ENCODE results near the gene USP7. TPM values are rescaled to one million over a fixed set of nuclear protein-coding genes. Genes with fewer than 3 reads are reported as not detected.

The USP7 gene
- total RNA-seq, 1 donor from 2014 or later = 96.4 TPM

DNA sequence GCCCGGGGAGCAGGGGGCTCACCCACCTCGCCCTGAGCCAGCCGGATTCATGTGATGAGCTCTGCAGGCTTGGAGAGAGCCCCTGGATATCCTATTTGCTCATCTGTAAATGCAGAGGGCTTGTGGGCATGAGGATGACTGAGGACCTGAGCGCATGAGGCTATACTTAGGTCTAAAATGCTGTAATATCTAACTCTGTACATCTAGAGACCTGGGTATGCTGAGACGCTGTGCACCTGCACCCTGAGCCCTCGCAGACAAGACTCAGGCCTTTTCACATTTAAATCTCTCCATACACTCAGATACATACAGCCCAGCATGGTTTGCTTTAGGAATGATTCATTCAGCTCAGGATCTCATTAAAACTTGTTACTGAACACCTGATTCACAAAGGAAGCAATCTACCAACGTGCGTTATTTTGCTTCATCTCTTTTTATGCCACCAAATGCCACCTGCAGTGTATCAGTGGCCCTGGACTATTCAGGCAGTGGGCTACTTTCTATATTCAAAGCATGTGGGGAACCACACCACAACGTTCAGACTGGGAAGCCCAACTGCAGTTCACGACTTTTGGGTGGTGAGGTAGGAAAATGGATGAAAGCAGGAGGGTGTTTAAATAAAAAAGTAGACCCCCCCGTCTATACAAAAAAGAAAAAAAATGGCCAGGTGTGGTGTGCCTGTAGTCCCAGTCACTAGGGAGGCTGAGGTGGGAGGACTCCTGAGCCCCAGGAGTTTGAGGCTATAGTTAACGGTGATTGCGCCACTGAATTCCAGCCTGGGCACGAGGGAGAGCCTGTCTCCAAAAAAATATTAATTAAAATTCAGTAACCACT is 12.0 kb downstream of the USP7 start:
- no peak for DNase-seq

DNA sequence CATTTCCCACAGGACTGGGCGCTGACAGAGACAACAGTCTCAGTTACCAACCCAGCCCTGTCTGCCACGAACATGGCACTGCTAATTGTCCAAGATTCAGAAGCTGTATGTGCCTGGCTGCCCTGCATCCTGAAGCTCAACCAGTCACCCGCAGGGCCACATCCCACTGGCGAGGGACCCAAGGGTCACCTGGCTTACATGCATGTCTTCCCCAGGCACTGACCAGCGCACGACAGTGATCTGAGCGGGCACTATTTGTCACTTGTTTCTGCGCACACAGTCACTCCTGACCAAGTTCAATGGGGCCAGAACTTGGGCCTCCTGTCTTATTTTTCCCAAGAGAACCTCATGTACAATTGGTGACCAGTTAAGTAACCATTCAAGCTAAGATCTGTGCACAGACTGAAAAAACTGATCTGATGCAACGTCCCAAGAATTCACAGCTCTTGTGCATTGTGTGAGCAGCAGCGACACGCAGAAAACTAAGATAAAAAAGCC is 13.1 kb downstream of the USP7 start:
- DNase-seq = no peak

DNA sequence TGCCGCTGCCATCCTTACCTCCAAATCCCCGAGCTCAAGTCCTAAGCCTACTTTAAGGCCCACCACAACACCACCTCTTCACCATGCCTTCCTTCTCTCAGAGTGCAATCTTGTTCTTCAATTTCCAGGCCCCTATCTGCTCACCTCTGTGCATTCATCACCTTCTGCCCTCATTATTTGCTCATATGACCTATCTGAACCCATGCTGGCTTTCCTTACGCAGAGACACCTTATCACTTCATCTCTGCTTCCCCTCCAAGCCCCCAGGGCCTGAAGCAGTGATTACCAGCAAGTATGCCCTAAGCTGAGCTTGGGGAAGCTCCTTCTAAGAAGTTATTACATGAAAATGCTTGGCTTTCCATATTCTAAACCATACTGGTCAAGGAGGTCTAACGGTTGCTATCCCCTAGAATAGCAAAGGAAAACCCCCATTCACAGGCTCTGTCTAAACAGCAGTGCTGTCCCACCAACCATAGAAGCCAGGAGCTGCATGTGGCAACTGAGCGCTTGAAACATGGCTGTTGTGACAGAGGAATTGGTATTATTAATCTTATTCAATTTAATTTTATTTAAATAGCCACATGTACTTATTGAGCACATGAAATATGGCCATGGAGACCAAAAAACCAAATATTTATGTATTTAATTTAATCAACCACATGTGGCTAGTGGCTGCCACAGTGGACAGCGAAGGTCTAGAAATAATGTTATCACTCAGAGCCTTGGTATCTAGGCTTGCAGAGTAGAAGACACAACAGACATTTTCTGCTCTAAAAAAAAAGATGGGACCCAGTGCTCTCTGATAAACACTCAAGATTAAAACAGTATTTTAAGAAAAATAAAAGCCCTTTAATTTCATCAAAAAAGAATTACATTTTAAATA is 13.9 kb downstream of the USP7 start:
- no peak for DNase-seq

DNA sequence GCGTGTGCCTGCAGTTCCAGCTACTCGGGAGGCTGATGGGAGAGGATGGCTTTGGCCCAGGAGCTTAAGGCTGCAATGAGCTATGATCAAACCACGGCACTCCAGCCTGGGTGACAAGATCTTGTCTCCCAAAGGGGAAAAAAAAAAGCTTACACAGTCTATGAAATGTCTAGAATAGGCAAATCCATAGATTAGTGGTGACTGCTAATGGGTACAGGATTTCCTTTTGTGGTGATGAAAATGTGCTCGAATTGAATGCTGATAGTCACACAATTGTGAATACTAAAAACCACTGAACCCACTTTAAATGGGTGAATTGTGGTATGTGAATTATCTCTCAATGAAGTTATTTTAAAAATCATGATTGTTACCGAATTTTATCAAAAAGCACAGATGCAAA is 14.9 kb downstream of the USP7 start:
- no peak for DNase-seq

DNA sequence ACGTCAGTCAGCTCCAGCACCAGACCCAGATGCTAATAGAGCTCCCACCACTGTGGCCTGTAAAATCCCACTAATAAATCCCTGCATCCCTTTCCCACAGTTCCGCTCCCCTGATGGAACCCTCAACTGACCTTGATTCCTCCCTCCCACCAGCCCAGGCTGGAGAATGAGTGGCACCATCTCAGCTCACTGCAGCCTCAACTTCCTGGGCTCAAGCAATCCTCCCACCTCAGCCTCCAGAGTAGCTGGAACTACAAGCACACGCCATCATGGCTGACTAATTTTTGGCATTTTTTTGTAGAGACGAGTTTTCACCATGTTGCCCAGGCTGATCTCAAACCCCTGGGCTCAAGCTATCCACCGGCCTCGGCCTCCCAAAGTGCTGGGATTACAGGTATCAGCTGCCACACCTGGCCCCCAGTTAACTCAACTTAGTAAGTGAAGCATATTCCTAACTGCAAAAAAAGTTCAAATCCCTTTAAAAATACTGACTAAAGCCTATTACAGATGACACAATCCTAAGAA is 15.6 kb downstream of the USP7 start:
- DNase-seq = no peak

DNA sequence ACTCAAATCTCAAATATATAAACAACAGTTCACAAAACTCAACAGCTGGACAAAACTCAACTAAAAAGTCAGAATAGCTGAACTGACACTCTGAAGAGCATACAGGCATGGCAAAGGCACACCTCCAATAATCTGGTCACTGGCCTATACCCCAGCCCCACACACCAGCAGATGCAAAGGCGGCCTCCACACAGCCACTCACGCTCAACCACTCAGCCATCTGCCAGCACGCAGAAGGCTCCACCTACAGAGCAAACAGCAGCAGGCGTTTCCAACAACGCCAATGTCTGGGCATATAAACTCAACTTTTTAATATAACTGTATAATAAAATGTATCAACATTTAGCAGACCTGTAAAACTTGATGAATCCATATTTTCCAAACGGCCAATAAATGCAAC is 17.2 kb downstream of the USP7 start:
- no peak for DNase-seq

DNA sequence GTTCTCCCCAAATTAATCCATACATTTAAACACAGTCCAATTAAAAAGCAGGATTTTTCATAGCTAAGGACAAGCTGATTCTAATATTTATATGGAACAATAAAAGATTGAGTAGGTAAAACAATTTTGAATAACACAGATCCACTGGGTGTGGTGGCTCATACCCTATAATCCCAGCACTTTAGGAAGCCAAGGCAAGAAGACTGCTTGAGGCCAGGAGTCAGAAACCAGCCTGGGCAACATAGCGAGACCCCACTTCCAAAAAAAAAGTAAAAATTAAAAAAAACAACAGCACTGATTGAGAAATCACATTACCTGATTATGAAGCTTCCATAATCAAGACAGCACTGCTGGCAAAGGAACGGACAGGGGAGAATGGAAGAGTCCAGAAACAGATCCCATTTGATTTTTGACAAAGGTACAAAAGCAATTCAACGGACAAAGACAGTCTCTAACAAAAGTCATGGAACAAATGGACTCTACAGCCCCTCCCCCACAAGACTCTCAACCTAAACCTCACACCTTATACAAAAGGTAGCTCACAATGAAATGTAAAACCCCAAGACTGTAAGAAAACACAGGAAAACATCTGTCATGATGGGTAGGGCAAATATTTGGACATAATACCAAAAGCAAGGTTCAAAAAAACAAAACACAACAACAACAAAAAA is 17.9 kb downstream of the USP7 start:
- DNase-seq = no peak

DNA sequence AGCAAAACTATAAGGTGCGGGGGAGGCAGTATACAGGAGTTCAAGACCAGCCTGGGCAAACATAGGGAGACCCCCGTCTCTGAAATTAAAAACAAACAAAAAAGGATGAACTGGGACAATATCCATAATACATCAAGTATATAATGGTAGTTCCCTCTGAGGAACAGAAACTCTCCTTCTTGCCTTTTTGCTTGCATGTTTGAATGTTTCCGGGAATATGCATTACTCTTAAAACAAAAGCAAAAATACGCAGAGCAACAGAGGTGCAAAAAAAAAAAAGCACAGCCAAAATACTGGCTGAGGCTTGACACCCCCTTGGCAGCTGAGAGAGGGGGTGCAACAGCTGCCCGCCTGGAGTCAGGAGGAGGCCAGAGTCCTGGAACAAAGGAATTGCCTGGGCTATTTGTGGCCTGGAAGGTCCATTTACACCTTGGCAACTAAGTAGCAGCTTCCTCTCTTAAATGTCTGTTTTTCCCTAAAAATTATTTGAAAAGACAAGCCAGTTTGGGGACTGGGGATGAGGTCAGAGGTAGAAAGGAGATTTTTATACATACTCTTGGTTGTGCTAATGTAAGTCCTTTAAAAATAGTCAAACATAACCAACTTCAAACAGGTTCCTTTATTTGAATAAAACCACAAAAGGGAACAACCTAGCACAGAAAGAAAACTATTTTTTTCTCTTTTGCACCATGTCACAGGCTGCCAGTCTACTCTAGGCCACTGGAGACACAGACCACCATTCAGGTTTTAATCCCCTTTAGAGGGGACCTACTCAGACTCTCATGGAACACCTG is 19.5 kb downstream of the USP7 start:
- no peak for DNase-seq

DNA sequence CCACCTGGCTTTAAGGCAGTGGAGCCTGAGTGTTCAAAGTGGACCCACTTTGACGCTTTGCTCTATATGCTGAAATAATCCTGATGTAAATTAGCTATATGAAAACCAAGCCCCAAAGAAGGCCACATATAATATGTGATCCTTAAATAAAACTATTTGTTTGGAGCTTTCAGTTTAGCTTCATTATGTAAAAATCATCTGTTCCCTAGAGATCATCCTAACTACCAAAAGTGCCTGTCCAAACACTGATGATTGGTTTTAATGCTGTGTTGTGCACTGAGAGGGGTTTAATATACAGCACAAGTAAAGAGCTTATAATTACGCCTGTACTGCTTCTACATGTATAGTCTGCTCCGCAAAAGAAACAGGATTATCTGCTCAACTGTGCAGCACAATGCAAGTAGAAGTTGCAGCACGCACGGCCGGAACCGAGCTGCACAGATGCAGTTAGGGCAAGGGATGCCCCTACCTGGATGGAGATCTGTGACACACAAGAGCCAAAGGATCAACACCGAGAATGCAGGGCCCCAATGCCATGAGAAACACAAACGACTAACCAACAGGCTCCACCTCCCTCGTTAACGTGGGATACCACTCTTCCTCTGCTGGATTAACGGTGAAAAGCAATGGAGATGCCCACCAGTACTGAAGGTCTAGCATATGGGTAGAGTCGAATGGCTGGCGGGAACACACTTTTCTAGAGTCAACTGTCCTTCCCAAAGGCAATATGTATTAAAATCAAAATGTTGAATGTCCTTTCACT is 20.5 kb downstream of the USP7 start:
- DNase-seq = no peak

DNA sequence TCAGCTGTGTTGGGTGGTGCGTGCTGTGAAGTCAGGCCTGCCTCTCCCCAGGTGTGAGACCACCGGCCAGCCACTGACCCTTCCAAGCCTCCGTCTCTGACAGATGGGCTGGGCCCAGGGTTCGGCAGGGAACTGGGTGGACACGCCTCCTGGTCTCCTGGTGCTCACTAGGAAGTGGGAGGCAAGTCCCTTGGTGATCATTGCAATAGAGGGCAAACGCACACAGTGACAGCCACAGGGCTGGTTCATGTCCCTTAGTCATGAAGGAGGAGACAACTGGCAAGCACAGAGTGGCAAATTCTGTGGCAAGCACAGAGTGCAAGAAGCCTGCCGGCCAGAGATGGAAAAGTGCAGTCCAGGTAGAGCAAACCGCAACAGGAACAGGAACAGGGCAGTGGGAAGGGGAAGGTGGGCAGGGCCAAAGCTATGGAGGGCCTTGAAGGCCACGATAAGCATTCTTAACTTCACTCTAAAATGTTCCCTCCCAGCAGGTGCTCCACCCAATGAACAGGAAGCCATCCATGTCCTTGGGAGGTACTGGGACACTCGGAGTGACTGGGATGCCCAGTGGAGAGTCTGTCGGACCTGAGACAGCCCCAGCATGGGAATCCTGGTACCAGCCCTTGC is 21.9 kb downstream of the USP7 start:
- no peak for DNase-seq

DNA sequence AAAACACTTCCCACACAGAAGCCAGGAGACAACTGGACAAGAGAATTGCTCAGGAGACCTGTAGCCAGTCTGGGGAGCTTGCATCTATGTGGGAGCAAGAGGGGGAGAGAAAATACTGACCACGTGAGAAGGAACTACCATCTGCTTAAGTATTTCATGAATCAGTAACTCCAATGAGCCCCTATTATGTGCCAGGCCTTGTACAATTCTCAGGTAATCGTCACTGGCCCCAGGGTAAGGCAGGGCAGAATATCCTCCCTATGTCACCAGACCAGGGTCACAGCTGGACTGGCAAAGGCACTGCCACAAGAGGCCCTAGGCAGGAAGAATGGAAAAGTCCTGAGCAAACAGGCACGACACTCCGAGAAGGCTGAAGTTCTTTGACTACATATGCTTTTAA is 25.9 kb downstream of the USP7 start:
- DNase-seq = no peak

DNA sequence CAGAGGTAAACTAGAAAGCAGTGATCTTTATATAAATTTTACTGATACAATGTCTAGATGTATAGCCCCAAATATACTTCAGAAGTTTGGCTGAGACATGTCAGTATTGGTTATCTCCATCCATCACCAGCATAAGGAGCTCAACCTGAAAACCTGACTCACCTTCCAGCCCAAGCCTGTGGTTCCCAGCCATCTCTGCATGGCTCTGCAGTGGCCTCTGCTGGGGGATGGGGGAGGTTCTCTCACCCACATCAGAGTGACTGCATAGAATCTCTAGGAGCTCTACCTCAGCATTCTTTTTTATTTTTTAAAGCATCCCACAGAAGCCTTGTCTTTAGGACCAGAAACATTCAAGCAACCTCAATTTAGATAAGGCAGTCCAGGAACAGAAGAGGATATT is 27.3 kb downstream of the USP7 start:
- no peak for DNase-seq

DNA sequence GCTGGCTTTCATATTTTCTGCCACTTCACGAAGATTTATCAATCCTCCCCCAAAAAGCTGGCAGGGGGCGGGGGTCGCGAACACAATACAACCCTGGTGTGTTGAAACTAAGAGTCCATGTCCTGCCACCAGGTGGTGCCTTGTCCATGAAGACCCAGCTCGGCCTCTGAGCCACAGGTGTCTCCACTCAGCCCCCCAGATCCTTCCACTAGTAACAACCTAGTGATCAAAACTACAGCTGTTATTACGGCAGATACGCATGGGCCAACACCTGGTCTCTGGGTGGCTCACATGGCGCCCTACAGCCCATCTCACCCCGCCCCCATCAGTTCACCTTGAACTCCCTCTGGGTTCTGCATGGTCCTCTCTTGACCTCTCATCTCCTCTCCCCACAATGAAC is 27.7 kb downstream of the USP7 start:
- DNase-seq = no peak

DNA sequence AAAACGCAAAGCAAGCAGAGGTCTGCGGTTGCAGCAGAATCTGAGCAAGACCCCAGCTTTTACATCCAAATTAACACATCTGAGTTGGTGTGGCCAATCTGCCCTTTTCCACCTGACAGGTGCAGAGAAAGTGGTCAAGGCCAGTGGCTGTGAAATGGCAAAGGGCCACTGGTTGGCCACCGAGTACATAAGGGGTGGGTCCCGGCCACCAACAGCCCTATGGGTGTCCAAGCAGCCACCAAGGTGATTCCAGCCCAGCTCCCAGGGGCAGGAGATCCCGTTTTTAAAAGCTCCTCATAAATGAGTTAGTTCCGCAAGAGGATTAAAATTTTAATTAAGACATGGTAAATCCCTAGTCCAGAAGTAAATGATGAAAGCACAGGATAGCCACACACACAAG is 29.1 kb downstream of the USP7 start:
- DNase-seq = no peak

DNA sequence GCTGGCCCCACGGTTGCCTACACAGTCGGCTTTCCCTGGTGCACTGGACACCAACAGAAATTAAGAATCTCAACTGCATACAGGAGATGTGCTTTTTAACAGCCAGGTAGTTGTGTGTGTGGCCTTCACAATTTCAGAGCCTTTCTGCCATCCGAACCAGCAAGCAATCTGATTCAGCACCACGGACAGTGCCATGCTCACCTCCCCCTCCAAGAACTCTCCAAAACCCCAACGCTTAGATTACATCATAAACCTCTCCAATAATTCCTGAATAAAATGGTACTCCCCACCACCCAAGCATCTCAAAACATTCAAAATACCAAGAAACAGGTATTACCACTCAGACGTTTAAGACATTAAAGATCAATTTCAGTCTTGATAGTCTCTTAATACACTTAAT is 31.8 kb downstream of the USP7 start:
- no peak for DNase-seq

DNA sequence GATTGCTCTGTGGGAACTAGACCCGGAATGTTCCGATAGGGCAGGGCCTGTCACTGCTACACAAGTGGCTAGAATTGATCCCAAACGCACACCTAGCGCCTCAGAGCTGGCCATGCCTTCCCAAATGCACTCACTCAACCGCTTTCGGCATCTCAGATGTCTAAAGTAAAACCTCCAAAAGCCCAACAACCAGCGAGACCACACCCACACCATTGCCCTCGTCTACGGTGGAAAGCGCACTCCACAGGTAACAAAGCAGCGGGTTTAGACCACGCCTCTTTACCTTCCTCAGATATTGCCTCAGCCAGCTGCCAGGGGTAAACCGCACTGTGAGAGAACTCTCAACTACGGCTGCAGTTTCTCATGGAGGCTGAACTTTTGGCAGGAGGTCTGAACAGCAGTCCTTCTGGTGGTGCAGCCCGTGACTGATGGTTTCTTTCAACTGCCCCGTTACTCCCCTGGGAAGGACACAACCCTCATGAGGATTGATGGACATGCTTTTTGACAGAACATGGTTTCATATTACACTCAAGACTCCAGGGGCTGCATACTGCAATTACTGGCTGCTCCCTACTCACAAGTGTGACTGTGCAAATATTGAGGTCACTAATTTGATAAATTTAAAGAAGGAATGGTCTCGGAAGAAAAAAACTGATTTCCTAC is 34.5 kb downstream of the USP7 start:
- no peak for DNase-seq

DNA sequence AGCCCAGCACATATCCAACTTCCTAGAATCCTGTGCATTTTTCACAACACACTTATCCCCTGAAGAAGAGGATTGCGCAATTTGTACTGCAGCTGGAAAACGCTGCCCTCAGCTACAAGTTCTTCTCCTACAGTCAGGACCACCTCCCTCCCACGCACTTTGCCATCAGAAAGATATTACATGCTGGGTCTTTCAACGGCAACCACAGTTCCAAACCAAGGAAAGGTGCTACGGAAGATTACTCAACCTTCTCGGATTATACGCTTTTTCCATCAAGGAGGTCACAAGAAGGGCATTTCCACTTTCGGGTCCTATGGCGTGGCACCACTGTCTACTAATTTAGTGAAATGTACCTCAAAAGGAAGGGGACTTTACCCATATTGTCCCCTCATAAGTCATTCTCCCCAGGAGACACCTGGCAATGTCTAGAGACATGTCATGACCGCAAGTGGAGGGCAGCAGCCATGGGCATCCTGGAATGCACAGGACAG is 35.2 kb downstream of the USP7 start:
- DNase-seq = no peak

DNA sequence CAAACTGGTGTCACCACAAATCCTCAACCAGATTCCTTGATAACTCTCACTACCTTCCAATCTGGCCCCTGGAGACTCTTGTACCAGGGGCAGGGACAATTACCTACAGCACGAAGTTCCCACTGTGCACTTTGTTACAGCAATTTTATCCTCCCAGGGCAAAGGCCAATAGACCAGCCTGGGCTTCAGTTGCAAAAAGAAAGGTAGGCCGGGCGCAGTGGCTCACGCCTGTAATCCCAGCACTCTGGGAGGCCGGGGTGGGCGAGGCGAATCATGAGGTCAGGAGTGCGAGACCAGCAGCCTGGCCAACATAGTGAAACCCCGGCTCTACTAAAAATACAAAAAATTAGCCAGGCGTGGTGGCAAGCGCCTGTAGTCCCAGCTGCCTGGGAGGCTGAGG is 36.9 kb downstream of the USP7 start:
- no peak for DNase-seq

DNA sequence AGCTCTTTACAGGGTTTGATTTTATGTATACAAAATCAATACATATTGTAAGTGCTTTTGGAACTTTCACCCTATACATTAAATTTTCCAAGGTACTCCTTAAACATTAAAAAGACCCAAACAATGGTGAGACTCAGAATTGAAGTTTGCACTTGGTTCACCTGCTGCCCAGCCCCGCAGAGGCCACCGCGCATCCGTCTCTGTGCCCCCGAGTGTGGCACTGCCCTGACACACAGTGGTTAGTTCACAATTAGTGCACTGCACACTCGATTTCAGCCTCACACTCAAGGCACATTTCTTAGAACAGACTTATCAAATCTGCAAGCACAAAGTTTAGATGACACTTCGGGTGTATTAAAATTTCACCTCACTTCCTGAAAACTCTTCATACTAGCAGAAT is 38.3 kb downstream of the USP7 start:
- no peak for DNase-seq

DNA sequence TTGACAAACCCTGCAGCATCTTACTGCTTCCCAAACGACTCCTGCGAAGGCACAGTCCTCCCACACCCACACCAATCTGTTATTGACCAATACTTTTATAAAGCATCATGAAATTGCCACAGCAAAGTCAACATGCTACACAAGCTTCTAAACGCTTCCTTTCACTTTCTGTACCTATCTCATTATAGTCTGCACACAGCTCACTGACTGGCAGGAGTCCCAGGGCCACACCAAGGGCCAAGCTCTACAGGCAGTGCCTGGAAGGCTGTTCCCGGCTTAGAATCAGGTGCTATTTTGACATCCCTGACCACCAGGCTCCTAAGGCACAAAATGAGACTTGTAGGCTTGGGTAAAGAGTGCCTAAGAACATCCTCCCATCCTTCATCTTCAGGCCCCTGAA is 39.5 kb downstream of the USP7 start:
- DNase-seq = no peak

Measured in skin of body (tissue), 2 donors.